ENCODE results near the gene TRAF1.

DNA sequence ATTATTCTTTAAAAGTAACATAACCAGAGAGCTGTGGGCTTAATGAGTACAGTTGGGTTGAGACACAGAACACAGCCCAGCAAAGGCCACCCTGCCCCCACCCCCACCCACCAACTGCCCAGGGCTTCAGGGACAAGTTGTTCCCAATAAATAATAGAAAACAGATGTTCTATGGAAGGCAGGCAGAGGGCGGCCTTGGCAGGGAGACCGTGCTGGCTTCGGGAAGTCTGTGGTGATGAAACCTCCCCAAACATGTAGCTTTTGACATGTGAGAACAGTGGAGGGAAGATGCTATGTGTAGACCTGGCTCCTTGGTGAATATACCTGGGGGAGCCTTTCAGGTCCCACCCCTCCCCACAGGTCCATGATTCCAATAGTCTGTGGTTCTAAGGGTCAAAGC is 10.0 kb downstream of the TRAF1 start:
- TF ChIP-seq, protein P1, sequence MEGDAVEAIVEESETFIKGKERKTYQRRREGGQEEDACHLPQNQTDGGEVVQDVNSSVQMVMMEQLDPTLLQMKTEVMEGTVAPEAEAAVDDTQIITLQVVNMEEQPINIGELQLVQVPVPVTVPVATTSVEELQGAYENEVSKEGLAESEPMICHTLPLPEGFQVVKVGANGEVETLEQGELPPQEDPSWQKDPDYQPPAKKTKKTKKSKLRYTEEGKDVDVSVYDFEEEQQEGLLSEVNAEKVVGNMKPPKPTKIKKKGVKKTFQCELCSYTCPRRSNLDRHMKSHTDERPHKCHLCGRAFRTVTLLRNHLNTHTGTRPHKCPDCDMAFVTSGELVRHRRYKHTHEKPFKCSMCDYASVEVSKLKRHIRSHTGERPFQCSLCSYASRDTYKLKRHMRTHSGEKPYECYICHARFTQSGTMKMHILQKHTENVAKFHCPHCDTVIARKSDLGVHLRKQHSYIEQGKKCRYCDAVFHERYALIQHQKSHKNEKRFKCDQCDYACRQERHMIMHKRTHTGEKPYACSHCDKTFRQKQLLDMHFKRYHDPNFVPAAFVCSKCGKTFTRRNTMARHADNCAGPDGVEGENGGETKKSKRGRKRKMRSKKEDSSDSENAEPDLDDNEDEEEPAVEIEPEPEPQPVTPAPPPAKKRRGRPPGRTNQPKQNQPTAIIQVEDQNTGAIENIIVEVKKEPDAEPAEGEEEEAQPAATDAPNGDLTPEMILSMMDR (IDR thresholded peaks at IDR 0.05; ENCODE audit: low read depth, low read length): no peak
- TF ChIP-seq POLR2A (IDR thresholded peaks at IDR 0.05; ENCODE audit: extremely low read depth, insufficient read length): no peak
- TF ChIP-seq, protein P2, sequence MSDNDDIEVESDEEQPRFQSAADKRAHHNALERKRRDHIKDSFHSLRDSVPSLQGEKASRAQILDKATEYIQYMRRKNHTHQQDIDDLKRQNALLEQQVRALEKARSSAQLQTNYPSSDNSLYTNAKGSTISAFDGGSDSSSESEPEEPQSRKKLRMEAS (IDR thresholded peaks at IDR 0.05; ENCODE audit: low read depth, low read length): no peak
- no peak for TF ChIP-seq MYC (IDR thresholded peaks at IDR 0.05; ENCODE audit: low read depth, low read length)

All from NB4 (cell line).